Esophagus mucosa (tissue), 1 donor: ENCODE data around the gene DOC2A. TPM values are rescaled to one million over a fixed set of nuclear protein-coding genes. Genes with fewer than 3 reads are reported as not detected.
A peak's percentile ranks its signal among the peaks of the same experiment; 100 is the strongest.
"Not testable (repeated sequence)": the region's sequence is repeated elsewhere in the genome, so short reads cannot be mapped to it uniquely, and the experiment has no call there.

Source experiments
- ATAC-seq: fragments of 200-7000 bp; cut with Tn5 transposase; one replicate; pipeline ENCODE4 v1.9.1; 2020
- total RNA-seq: library from RNA; stranded (reverse); gene quantifications from one replicate; pipeline ENCODE4 v1.2.4, GENCODE V29; 2023
- donor health status: DM: yes; HTN: yes; CAD: no.

DOC2A gene
- 0.20 TPM for total RNA-seq

GRCh38 chr16:30010844-30011713, at the start of gene DOC2A:
DOC2A (minus strand) TSS chr16:30011027; CDS start chr16:30010222, 805 bp downstream.
- peak; percentile 3 for ATAC-seq

- ATAC-seq: no peak
Measured at GRCh38 chr16:30060346-30060745, 49.5 kb upstream of the DOC2A start.

GRCh38 chr16:30054959-30055553, 44.2 kb upstream of the DOC2A start:
- peak; percentile 51 for ATAC-seq

GRCh38 chr16:30054451-30054850, 43.6 kb upstream of the DOC2A start:
- ATAC-seq: no peak

- ATAC-seq: peak; percentile 9
Measured at GRCh38 chr16:30053376-30054015, 42.7 kb upstream of the DOC2A start.

GRCh38 chr16:30052671-30053372, 42.0 kb upstream of the DOC2A start:
- ATAC-seq: peak; percentile 73

- no peak for ATAC-seq
Measured at GRCh38 chr16:30051518-30051917, 40.7 kb upstream of the DOC2A start.

GRCh38 chr16:30049871-30050270, 39.0 kb upstream of the DOC2A start:
- peak; percentile 64 for ATAC-seq

GRCh38 chr16:30046588-30046987, 35.8 kb upstream of the DOC2A start:
- ATAC-seq: no peak

GRCh38 chr16:30046178-30046577, 35.4 kb upstream of the DOC2A start:
- no peak for ATAC-seq

- no peak for ATAC-seq
Measured at GRCh38 chr16:30041841-30042240, 31.0 kb upstream of the DOC2A start.

GRCh38 chr16:30040690-30041089, 29.9 kb upstream of the DOC2A start:
- not testable (repeated sequence) for ATAC-seq

- no peak for ATAC-seq
Measured at GRCh38 chr16:30040221-30040620, 29.4 kb upstream of the DOC2A start.

GRCh38 chr16:30033270-30033669, 22.4 kb upstream of the DOC2A start:
- no peak for ATAC-seq

GRCh38 chr16:30032083-30032819, 21.4 kb upstream of the DOC2A start:
- ATAC-seq: peak; percentile 27

GRCh38 chr16:30031477-30031918, 20.7 kb upstream of the DOC2A start:
- ATAC-seq: no peak

- ATAC-seq: no peak
Measured at GRCh38 chr16:30030841-30031413, 20.1 kb upstream of the DOC2A start, which contains the start of gene TLCD3B. TLCD3B (minus strand) TSS chr16:30031271; CDS start chr16:30030527, 744 bp downstream.

GRCh38 chr16:30030011-30030685, 19.3 kb upstream of the DOC2A start:
- ATAC-seq: no peak

GRCh38 chr16:30028438-30029076, 17.7 kb upstream of the DOC2A start:
- no peak for ATAC-seq
